Measurements from ENCODE around the gene KIAA1671.

DNA sequence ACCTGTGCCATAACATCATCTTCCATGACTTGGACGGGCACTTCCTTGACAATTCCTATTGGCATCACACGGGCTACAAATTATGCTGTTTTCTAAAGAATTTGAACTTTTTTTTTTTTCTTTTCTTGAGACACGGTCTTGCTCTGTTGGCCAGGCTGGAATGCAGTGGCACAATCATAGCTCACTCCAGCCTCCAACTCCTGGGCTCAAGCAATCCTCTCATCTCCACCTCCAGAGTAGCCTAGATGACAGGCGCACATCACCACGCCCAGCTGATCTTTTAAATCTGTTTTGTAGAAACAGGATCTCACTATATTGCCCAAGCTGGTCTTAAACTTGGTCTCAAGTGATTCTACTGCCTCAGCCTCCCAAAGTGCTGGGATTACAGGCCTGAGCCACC, 243.8 kb downstream of the KIAA1671 start:
- TF ChIP-seq EZH2phosphoT487 (conservative IDR thresholded peaks at IDR 0.05; ENCODE audit: low read length): no peak
- TF ChIP-seq CTCF (IDR thresholded peaks at IDR 0.05; ENCODE audit: insufficient read depth, low read length, poor library complexity, severe bottlenecking): no peak

Data from SU-DHL-6 (cell line).